DOHH2 (cell line): ENCODE measurements around the gene KIF16B.
"Not testable (repeated sequence)": the region's sequence is repeated elsewhere in the genome, so short reads cannot be mapped to it uniquely, and the experiment has no call there.

ENCODE experiments used
- H3F3A ChIP-seq: fragments of 200-600 bp; sonication (generic), shearing (Covaris generic); 2 replicates; pipeline ENCODE4 v1.6.0; 2016; ENCODE audit warnings: antibody characterized with exemption, mild to moderate bottlenecking; ENCODE audit not compliant: control insufficient read depth, insufficient read depth
- H3K27ac ChIP-seq: fragments of 200-600 bp; sonication (generic); 2 replicates; pipeline ENCODE4 v1.5.1; 2014; ENCODE audit warnings: low read depth, mild to moderate bottlenecking, low read length, moderate library complexity
- H3K27me3 ChIP-seq: fragments of 200-600 bp; sonication (generic); 2 replicates; pipeline ENCODE4 v1.6.1; 2014; ENCODE audit warnings: mild to moderate bottlenecking, low read length, mixed read lengths; ENCODE audit not compliant: control insufficient read depth
- H3K36me3 ChIP-seq: fragments of 200-600 bp; sonication (generic); 2 replicates; pipeline ENCODE4 v1.6.1; 2014; ENCODE audit warnings: mild to moderate bottlenecking, low read length, moderate library complexity, mixed read lengths; ENCODE audit not compliant: control insufficient read depth
- H3K4me1 ChIP-seq: fragments of 200-600 bp; sonication (generic); 2 replicates; pipeline ENCODE4 v1.6.1; 2014; ENCODE audit warnings: mild to moderate bottlenecking, low read length, mixed read lengths; ENCODE audit not compliant: control insufficient read depth
- H3K4me2 ChIP-seq: fragments of 200-600 bp; sonication (generic); 2 replicates; pipeline ENCODE4 v1.6.0; 2014; ENCODE audit warnings: mild to moderate bottlenecking, low read length, moderate library complexity
- H3K4me3 ChIP-seq: fragments of 200-600 bp; sonication (generic); 2 replicates; pipeline ENCODE4 v1.5.1; 2014; ENCODE audit warnings: mild to moderate bottlenecking, low read length, mixed read lengths
- H3K79me2 ChIP-seq: fragments of 200-600 bp; sonication (generic); 2 replicates; pipeline ENCODE4 v1.6.1; 2014; ENCODE audit warnings: mild to moderate bottlenecking, low read length, mixed read lengths; ENCODE audit not compliant: control insufficient read depth
- H3K9me2 ChIP-seq: fragments of 200-600 bp; sonication (generic); replicated peaks from 2 replicates; pipeline ENCODE4 v1.6.1; 2014; ENCODE audit warnings: mild to moderate bottlenecking, low read length, mixed read lengths; ENCODE audit not compliant: control insufficient read depth
- H3K9me3 ChIP-seq: fragments of 200-600 bp; sonication (generic); 2 replicates; pipeline ENCODE4 v1.6.1; 2014; ENCODE audit warnings: antibody characterized with exemption, low read length, mixed read lengths; ENCODE audit not compliant: control insufficient read depth, insufficient read depth
- H4K20me1 ChIP-seq: fragments of 200-600 bp; sonication (generic); 2 replicates; pipeline ENCODE4 v1.6.0; 2014; ENCODE audit warnings: low read depth, mild to moderate bottlenecking, antibody characterized with exemption, low read length, moderate library complexity; ENCODE audit not compliant: control insufficient read depth, insufficient read depth
- EZH2phosphoT487 ChIP-seq: fragments of 200-600 bp; sonication (generic); IDR thresholded peaks from 2 replicates; pipeline ENCODE4 v1.6.1; 2017; ENCODE audit warnings: borderline replicate concordance, mild to moderate bottlenecking, antibody characterized with exemption, low read length, moderate library complexity, mixed read lengths
- TF ChIP-seq, protein P1 (sequence below): fragments of 200-600 bp; sonication (generic); IDR thresholded peaks from one replicate; pipeline ENCODE4 v1.5.1; 2014; ENCODE audit warnings: antibody characterized with exemption, mild to moderate bottlenecking, low read depth, low read length; ENCODE audit not compliant: poor library complexity, severe bottlenecking

KIF16B gene

GRCh38 chr20:16228722-16229121 is 344.5 kb downstream of the KIF16B start:
- Histone ChIP-seq H3K4me1 (no peaks in the 10 kb centered on the region), H3K27ac (no peak overlapping the region), H3K36me3 (no peaks in the 10 kb centered on the region), H3K4me3 (no peak overlapping the region), H3K9me2 (no peaks in the 10 kb centered on the region; the same call in 1 of the 2 replicates), H3K27me3 (no peaks in the 10 kb centered on the region), H3F3A (no peaks in the 10 kb centered on the region), H4K20me1 (no peaks in the 10 kb centered on the region), H3K79me2 (no peaks in the 10 kb centered on the region), H3K4me2 (no peak overlapping the region), H3K9me3 (no peaks in the 10 kb centered on the region)
- no peak for TF ChIP-seq EZH2phosphoT487
- TF ChIP-seq, protein P1, sequence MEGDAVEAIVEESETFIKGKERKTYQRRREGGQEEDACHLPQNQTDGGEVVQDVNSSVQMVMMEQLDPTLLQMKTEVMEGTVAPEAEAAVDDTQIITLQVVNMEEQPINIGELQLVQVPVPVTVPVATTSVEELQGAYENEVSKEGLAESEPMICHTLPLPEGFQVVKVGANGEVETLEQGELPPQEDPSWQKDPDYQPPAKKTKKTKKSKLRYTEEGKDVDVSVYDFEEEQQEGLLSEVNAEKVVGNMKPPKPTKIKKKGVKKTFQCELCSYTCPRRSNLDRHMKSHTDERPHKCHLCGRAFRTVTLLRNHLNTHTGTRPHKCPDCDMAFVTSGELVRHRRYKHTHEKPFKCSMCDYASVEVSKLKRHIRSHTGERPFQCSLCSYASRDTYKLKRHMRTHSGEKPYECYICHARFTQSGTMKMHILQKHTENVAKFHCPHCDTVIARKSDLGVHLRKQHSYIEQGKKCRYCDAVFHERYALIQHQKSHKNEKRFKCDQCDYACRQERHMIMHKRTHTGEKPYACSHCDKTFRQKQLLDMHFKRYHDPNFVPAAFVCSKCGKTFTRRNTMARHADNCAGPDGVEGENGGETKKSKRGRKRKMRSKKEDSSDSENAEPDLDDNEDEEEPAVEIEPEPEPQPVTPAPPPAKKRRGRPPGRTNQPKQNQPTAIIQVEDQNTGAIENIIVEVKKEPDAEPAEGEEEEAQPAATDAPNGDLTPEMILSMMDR: no peak

GRCh38 chr20:16226961-16227360 is 346.3 kb downstream of the KIF16B start:
- not testable (repeated sequence) for H3K9me2 ChIP-seq, H3K4me3 ChIP-seq, H3K27ac ChIP-seq, H3K9me3 ChIP-seq, H3K36me3 ChIP-seq, H3K27me3 ChIP-seq, H3K4me1 ChIP-seq, H4K20me1 ChIP-seq, H3K79me2 ChIP-seq, H3F3A ChIP-seq, H3K4me2 ChIP-seq

GRCh38 chr20:16224836-16225235 is 348.4 kb downstream of the KIF16B start:
- Histone ChIP-seq H3K36me3 (no peaks in the 10 kb centered on the region), H3K79me2 (no peaks in the 10 kb centered on the region), H3F3A (no peaks in the 10 kb centered on the region), H3K27ac (no peak overlapping the region), H3K4me2 (no peak overlapping the region), H3K27me3 (no peaks in the 10 kb centered on the region), H3K9me3 (no peaks in the 10 kb centered on the region), H3K4me3 (no peak overlapping the region), H3K4me1 (no peaks in the 10 kb centered on the region), H3K9me2 (no peaks in the 10 kb centered on the region), H4K20me1 (no peaks in the 10 kb centered on the region)
- no peak for TF ChIP-seq EZH2phosphoT487
- TF ChIP-seq, protein P1: no peak

- Histone ChIP-seq H3K9me2 (no peaks in the 10 kb centered on the region), H3K79me2 (no peaks in the 10 kb centered on the region), H3K27ac (no peak overlapping the region), H3K4me2 (no peak overlapping the region), H3K36me3 (no peaks in the 10 kb centered on the region), H4K20me1 (no peaks in the 10 kb centered on the region), H3K4me1 (no peaks in the 10 kb centered on the region), H3K9me3 (no peaks in the 10 kb centered on the region), H3K27me3 (no peaks in the 10 kb centered on the region), H3K4me3 (no peak overlapping the region), H3F3A (no peaks in the 10 kb centered on the region)
- TF ChIP-seq, protein P1: no peak
- no peak for TF ChIP-seq EZH2phosphoT487
Measured at GRCh38 chr20:16222859-16223411, 350.3 kb downstream of the KIF16B start.
